Mucosa of rectum (tissue), 2 donors: ENCODE data around the gene PLIN1.
"Not testable (repeated sequence)": the region's sequence is repeated elsewhere in the genome, so short reads cannot be mapped to it uniquely, and the experiment has no call there.

ENCODE experiments used
- H3K27ac ChIP-seq, 2 donors: one replicate each; pipeline ENCODE4 v1.7.0; 2013; ENCODE audit warnings: inconsistent platforms in 2 of 2, low read depth in 2 of 2, low read length in 2 of 2
- H3K27me3 ChIP-seq, 2 donors: one replicate each; pipeline ENCODE4 v1.7.0; 2013; ENCODE audit warnings: low read length in 2 of 2; ENCODE audit not compliant: control insufficient read depth in 2 of 2, insufficient read depth in 2 of 2
- H3K36me3 ChIP-seq, 2 donors: one replicate each; pipeline ENCODE4 v1.7.0; 2013; ENCODE audit warnings: low read length in 2 of 2; ENCODE audit not compliant: control insufficient read depth in 2 of 2, insufficient read depth in 2 of 2
- H3K4me1 ChIP-seq, 2 donors: one replicate each; pipeline ENCODE4 v1.7.0; 2013; ENCODE audit warnings: low read length in 2 of 2, mild to moderate bottlenecking in 1 of 2; ENCODE audit not compliant: control insufficient read depth in 2 of 2, insufficient read depth in 2 of 2
- H3K4me3 ChIP-seq, 2 donors: one replicate each; pipeline ENCODE4 v1.7.0; 2013; ENCODE audit warnings: low read length in 2 of 2
- H3K9ac ChIP-seq, 2 donors: one replicate each; pipeline ENCODE4 v1.7.0; 2013; ENCODE audit warnings: low read length in 2 of 2, low read depth in 1 of 2, mild to moderate bottlenecking in 1 of 2
- H3K9me3 ChIP-seq, 2 donors: one replicate each; pipeline ENCODE4 v1.7.0; 2013; ENCODE audit warnings: low read length in 2 of 2; ENCODE audit not compliant: control insufficient read depth in 2 of 2
- donor health status: healthy.
- donor health status: Normal muscosa, but diverticular disease.

Gene PLIN1

DNA sequence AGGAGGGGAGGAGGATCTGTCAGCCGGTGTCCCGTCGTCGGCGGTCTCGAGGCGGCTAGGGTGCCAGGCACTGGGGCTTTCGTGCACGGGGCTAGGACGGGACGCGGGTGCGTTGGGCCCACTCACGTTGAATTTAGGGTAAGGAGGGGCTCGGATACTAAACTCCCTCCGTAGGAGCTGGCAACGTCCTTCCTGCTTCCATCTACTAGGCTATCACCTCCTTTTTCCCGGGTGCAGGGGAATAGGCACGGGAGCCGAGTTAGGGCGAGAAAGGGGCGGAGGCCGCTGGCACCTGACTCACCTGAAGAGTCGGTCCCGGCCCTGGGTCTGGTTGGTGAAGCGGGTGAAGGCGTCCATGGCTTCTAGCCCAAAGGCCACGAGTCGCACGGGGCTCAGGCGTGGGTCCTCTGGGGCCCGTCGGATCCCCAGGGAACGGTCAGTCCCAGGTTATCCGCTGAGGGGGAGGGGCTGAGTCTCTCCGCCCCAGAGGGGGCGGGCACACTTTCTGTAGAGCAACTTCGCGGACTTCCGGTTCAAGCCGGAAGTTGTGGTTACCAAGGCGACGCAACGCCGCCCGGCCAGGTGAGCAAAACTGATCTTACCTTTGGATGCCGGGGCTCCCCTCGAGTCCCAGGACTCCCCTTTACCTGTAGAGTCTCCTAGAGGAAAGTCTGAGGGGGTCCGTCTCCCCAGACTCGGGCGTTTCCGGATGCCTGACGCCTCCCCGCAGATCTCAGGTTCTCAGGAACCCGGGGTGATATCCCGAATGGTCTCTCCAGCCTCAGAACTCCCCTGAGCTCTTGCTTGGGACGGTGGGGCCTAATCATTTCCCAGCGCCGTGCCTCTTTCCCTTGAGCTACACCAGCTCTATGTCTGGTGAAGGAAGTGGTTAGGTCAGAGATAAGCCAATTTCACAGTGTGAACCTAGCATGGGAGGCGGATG is 11.4 kb upstream of the PLIN1 start, which contains the start of the genes PEX11A and WDR93:
TSS of gene PEX11A (minus strand) at position 479 of the 943 bp plus-strand sequence. CDS start at position 357, 122 bp downstream.
TSS of gene WDR93 (plus strand) at position 536 of the 943 bp plus-strand sequence. CDS start 10,936 bp downstream, outside the sequence.
- Histone ChIP-seq H3K9me3 (no peaks in the 10 kb centered on the region), H3K36me3 (peaks cover 0 to 6% of the 10 kb centered on the region in 2 donors), H3K4me3 (peak within 1 kb of the TSS; percentile 96 to 98), H3K27ac (peak within 1 kb of the TSS; percentile 80 to 88), H3K27me3 (no peaks in the 10 kb centered on the region), H3K4me1 (peaks cover 4 to 11% of the 10 kb centered on the region in 2 donors), H3K9ac (peak within 1 kb of the TSS; percentile 95 to 96)

DNA sequence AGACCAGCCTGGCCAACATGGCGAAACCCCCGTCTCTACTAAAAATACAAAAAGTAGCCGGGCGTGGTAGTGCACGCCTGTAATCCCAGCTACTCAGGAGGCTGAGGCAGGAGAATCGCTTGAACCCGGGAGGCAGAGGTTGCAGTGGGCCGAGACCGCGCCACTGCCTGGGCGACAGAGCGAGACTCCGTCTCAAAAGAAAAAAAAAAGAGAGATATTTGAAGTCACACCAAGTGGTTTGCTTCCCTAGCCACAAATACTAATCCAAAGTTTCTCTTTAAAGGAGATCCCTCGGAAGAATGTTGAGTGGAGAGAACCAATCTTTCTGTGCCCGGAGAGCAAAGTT is 10.7 kb upstream of the PLIN1 start:
- peak overlapping the region; percentile 96 to 98 for H3K4me3 ChIP-seq
- not testable (repeated sequence) for H3K9me3 ChIP-seq, H3K36me3 ChIP-seq, H3K27me3 ChIP-seq
- H3K9ac ChIP-seq: peak overlapping the region; percentile 95 to 96
- H3K4me1 ChIP-seq: peaks cover 4 to 11% of the 10 kb centered on the region in 2 donors
- peak overlapping the region; percentile 80 to 88 for H3K27ac ChIP-seq

DNA sequence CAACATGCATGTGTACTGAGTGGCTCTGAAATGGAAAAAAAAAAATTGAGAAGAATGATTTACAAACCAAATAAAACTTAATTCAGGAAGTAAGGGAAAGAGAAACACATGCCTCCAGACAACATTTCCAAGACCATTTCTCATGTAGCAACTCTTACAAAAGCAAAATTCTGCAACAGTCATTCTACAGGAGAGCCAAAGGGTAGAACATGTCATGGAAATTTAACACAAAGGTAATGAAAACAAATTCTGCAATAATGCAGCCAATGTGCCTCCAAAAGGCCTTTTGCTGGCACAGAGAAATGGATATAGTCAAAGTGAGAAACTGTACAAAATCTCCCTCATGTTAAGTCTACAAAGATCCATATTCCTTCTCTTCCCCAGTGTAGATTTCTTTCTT is 7.4 kb upstream of the PLIN1 start:
- no peak overlapping the region for H3K4me3 ChIP-seq
- peaks cover 6 to 11% of the 10 kb centered on the region in 2 donors for H3K4me1 ChIP-seq
- H3K9ac ChIP-seq: no peak overlapping the region

DNA sequence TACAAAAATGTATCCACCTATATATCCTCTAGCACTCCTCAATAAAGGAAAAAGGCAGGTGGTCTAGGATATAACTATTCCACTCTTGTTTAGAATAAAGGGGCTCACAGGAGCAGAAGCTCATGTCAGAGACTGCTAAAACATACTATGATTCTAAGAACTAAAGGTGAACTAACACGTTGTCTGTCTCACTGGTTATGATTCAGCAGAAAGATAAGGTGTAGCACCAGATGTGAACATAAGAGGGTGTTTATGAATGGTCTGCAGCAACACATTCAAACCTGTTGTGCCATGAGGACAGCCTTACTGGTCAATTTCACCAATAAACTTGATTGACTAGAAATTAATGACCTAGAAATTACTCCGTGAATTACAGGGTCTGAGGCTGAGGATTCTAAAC is 6.8 kb upstream of the PLIN1 start:
- H3K27ac ChIP-seq: no peak overlapping the region
- no peak overlapping the region for H3K9ac ChIP-seq
- no peaks in the 10 kb centered on the region for H3K27me3 ChIP-seq
- no peaks in the 10 kb centered on the region for H3K9me3 ChIP-seq
- H3K4me3 ChIP-seq: no peak overlapping the region
- peaks cover 3 to 24% of the 10 kb centered on the region in 2 donors for H3K36me3 ChIP-seq
- H3K4me1 ChIP-seq: peaks cover 9 to 10% of the 10 kb centered on the region in 2 donors

More for the DNA sequence above, 7.4 kb upstream of the PLIN1 start:
- H3K36me3 ChIP-seq: peaks cover 3 to 24% of the 10 kb centered on the region in 2 donors
- H3K27me3 ChIP-seq: no peaks in the 10 kb centered on the region
- H3K9me3 ChIP-seq: no peaks in the 10 kb centered on the region
- no peak overlapping the region for H3K27ac ChIP-seq

DNA sequence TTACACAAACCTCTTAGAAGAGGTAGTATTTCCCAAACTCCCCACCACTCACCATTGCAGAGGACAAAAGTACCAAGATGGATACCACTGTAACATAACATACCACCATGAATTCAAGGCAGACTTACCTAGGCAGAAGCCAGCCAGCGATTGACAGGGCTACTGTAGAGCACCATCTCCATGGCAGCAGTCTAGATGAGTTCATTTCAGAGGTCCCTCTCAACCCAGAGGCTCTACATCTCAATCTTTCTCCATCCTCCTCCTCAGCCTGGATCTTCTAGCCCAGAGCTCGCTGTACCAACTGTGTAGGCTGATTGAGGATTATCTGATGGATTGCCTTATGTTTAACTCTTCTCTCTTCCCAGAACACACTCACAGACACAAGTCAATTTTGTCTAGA is 2.0 kb upstream of the PLIN1 start:
- H3K27me3 ChIP-seq: no peaks in the 10 kb centered on the region
- H3K27ac ChIP-seq: peak overlapping the region; percentile 72 to 79
- no peak overlapping the region for H3K9ac ChIP-seq
- no peaks in the 10 kb centered on the region for H3K9me3 ChIP-seq
- no peak overlapping the region for H3K4me3 ChIP-seq
- peaks cover 3 to 24% of the 10 kb centered on the region in 2 donors for H3K36me3 ChIP-seq
- peaks cover 0 to 17% of the 10 kb centered on the region in 2 donors for H3K4me1 ChIP-seq

DNA sequence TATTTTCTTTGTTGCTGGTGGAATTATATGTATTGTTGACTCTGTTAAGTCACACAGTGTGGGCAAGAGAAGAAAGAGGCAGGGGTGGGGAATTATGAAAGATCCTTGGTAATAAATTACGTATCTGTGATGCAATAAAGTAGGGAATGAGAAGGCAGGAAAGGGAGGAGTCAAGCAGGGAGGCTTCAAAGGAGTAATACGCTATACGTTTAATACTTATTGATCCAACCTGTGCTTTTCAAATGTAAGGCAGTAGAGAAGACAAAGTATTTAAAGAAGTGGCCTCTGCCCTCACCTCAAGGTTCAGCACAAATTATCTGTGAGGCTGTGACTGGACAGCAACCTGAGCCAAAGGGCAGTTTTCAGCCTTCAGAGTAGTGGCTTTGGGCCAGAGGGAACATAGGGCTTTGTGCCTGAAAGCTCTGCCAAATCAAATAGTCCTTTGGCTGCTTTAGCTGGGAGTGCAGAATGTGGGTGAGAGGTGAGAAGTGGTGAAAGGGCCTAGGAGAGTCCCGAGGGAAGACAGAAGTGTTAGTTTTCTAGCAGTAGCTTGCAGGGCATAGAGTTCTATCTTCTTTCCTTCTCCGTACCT is 1.2 kb upstream of the PLIN1 start:
- Histone ChIP-seq H3K36me3 (peaks cover 3 to 17% of the 10 kb centered on the region in 2 donors), H3K9ac (no peak overlapping the region), H3K9me3 (no peaks in the 10 kb centered on the region), H3K27me3 (no peaks in the 10 kb centered on the region), H3K4me3 (peak overlapping the region; percentile 1 to 27), H3K27ac (peak overlapping the region; percentile 72 to 79), H3K4me1 (peaks cover 0 to 17% of the 10 kb centered on the region in 2 donors)

DNA sequence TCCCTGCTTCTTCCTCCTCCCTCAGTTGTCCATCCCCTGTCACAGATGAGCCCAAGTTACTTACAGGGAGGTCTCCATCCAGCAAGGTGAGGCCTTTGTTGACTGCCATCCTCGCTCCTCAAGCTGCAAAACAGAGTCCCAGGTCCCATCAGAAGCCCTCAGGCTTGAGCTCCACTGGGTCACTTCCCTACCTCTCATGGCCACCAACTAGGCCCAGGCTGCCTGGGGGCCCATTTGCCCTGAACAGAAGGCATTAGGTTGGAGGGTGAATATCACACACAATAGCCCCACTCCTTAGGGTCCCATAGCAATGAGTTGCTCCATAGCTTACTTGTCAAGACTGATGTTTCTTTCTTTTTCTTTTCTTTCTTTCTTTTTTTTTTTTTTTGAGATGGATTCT is 1.8 kb downstream of the PLIN1 start:
- H3K4me3 ChIP-seq: no peak overlapping the region

DNA sequence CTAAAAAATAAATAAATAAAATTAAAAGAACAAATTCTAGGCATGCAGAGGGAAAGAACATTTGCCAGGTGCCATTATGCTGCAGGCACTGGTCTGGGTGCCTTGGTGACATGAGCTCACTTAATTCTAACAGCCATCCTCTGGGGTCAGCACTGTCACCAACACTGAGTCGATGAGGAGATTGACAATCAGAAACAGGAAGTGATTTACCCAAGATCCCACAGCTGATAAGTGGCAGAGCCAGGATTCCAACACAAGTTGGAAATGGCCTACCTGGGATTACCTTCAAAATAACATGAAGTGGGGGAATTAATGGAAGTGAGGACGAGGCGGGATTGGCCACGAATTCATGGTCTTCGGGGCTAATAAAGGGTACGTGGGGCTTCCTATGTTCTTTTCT is 3.6 kb downstream of the PLIN1 start:
- no peaks in the 10 kb centered on the region for H3K36me3 ChIP-seq
- H3K27me3 ChIP-seq: no peaks in the 10 kb centered on the region
- no peaks in the 10 kb centered on the region for H3K9me3 ChIP-seq
- H3K9ac ChIP-seq: no peak overlapping the region
- H3K4me1 ChIP-seq: peaks cover 0 to 13% of the 10 kb centered on the region in 2 donors
- no peak overlapping the region for H3K27ac ChIP-seq
- no peak overlapping the region for H3K4me3 ChIP-seq

More for the DNA sequence above, 1.8 kb downstream of the PLIN1 start:
- H3K4me1 ChIP-seq: peaks cover 0 to 17% of the 10 kb centered on the region in 2 donors
- H3K36me3 ChIP-seq: no peaks in the 10 kb centered on the region
- no peaks in the 10 kb centered on the region for H3K9me3 ChIP-seq
- no peaks in the 10 kb centered on the region for H3K27me3 ChIP-seq
- H3K9ac ChIP-seq: no peak overlapping the region
- H3K27ac ChIP-seq: no peak overlapping the region

DNA sequence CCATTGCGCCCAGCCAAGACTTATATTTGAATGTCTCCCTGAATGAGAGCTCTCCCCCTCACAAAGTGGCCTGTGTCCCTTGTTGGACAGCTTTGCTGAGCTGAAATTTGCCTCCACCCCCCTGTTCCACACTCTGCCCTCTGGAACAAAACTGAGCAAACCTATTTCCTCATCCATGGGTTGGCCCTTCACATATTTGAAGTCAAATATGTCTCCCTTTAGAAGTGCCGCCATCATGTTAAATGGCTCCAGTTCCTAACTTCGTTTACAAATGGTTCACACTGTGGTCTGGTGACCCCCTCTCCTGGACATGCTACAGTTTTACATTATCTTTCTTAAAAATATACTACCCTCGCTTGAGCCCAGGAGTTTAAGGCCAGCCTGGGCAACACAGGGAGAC is 4.6 kb downstream of the PLIN1 start:
- Histone ChIP-seq H3K4me1 (peaks cover 0 to 5% of the 10 kb centered on the region in 2 donors), H3K4me3 (no peak overlapping the region), H3K9ac (no peak overlapping the region), H3K27ac (no peak overlapping the region), H3K36me3 (no peaks in the 10 kb centered on the region), H3K9me3 (no peaks in the 10 kb centered on the region), H3K27me3 (no peaks in the 10 kb centered on the region)

DNA sequence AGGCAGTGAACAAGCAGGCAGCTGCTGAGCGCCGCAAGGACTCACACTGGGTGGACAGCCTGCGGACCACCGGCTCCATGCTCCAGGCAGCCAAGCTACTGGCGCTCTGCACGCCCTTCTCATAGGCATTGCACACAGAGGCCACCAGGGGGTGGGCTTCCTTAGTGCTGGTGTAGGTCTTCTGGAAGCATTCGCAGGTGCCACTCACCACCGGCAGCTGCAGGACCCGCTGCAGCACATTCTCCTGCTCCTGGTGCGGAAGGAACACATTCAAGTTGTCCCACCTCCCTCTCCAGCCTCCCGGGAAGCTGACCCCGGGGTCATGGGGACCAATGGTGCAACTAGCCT is 6.0 kb downstream of the PLIN1 start:
- Histone ChIP-seq H3K9me3 (no peaks in the 10 kb centered on the region), H3K4me1 (peaks cover 0 to 5% of the 10 kb centered on the region in 2 donors), H3K27me3 (no peaks in the 10 kb centered on the region), H3K4me3 (no peak overlapping the region), H3K9ac (no peak overlapping the region), H3K27ac (no peak overlapping the region), H3K36me3 (no peaks in the 10 kb centered on the region)
